ENCODE results near the gene HCRT.
"Not testable (repeated sequence)": the region's sequence is repeated elsewhere in the genome, so short reads cannot be mapped to it uniquely, and the experiment has no call there.

HCRT gene, protein sequence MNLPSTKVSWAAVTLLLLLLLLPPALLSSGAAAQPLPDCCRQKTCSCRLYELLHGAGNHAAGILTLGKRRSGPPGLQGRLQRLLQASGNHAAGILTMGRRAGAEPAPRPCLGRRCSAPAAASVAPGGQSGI

DNA sequence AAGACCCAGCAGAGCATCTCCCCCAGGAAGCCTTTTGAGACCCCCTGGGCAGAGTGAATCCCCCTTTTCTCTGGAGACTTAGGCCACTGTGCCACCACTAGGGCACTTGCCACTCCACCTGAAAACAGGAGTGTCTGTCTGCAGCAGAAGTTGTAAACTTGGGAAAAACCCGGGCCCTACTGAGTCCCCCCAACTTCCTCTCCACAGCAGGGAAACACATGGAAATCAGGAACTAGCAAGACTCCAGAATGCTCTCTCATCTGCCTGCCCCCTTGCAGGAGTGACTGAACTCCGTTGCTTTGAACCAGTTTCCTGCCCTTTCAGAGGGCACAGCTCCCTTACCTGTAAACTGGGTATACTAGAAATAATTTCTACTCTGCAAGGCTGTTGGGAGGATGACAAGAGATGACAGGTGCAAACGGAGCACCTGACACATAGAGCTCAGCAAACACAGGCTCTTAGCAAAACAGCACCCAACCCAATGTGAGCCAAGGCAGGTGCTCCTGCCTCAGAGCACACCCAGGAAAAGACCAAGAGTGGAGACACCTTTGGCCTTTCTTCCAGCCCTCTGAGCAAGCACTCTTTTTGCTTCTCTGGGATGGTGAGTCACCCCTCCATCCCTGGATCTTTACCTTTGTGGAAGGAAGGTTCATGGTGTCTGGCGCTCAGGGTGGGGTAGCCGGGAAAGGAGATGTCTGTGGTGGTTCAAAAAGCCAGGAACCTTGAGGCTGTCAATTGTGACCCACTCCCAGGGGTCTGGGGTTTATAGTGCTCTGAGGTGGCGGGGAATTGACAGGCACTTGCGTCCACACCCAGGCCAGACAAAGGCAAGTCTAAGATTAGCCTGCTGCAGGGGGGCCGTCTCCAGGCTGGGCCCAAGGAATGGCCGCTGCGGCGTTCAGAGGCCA is at the start of gene HCRT:
HCRT (minus strand) TSS at position 740 of the 908 bp plus-strand sequence; CDS start at position 653, 87 bp downstream.
- DNase-seq (ENCODE audit: low spot score): no peak

DNA sequence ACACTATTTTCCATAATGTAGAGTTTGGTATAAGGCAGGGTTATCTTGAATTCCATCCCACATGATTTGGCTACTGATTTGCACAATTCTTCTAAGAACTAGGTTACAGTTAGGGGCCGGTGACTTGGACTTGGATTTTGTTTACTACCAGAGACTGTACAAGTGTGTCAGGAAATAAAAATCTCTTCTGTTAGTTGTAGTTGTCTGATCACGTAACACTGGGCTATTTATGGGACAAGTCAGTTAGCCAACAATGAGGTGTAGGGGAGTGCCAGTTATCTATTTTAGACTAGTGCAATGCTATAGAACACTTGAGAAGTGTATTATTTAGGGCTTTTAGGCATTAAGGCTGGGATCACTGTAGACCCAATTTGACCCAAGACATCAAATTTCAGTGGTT is 48.7 kb upstream of the HCRT start:
- DNase-seq (ENCODE audit: low spot score): no peak

DNA sequence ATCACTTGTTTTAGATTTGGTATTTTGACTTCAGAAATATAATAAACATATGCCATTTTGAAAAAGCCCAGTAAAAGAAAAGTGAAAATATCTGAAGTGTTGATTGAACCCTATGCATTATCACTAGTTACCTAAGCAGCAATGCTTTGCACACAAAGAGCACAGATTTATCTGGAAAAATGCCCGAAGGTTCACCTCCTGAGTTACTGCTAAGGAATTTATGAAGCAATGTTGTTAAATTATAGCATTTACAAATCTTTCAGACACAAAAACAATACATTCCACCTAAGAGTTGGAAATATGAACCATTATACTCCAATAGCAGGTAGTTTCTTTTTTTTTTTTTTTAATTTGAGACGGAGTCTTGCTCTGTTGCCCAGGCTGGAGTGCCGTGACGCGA is 47.9 kb upstream of the HCRT start:
- no peak for DNase-seq (ENCODE audit: low spot score)

DNA sequence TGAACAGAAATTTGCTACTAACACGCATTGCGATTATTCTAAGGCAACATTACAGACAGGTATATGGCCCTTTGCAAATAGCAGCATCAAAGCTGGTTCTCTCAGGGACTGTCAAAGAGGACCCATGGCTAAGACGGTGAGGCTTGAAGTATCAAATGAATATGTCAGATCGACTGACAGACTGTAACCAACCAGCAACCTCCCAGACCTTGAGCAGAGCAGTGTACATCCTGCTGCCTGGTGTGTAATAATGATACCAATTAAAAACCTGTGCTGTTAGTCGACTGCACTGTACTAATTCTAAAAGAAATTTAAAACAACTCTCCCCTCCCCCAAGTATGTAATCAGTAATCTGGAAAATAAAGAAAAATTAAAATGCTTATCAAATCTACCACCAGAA is 45.0 kb upstream of the HCRT start:
- no peak for DNase-seq (ENCODE audit: low spot score)

DNA sequence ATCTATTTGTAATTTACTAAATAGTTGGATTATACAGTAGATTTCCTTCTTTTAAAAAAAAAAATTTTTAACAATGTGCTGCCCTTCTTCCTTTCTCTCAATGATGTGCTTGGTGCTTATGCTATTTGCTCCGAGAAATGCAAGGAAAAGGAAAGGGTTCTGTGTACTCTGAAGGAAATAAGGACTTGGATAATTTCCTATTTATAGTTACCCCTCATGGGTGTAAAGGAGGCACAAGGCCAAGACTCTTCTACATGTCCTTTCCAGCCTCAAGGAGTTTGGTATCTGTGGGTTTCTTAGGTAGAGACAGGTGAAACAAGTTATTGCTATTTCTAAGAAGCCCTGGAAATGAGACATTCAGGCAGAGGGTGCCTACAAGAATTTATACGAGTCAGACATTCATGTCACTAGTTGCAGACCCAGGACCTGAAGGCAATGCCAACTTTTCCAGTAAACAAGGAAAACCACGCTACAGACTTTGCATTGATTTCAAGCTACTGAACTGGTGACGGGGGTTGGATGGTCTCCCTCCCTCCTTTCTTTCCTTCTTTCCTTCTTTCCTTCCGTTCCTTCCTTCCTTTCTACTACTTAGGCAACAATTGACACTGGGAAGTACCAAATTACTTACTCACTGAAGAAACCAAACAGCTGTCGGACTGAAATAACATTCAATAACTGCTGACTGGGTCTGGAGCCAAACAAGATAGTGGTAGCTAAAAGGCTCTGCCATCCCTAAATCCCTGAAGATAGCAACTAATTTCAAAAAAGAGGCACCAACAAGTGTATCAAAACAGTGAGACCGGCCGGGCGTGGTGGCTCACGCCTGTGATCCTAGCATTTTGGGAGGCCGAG is 42.8 kb upstream of the HCRT start:
- DNase-seq (ENCODE audit: low spot score): no peak

DNA sequence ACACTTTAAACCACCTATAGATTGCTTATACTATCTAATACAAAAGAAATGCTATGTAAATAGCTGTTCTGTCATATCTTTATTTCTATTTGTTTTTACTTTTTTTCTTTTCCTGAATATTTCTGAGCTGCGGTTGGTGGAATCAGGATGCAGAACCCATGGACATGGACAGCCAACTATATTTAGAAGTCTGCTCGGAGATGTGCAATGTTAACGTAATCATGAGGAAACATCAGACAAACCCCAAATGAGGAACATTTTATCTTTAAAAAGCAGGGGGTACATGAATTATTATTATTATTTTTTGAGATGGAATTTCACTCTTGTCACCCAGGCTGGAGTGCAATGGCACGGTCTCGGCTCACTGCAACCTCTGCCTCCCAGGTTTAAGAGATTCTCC is 40.4 kb upstream of the HCRT start:
- DNase-seq (ENCODE audit: low spot score): no peak

DNA sequence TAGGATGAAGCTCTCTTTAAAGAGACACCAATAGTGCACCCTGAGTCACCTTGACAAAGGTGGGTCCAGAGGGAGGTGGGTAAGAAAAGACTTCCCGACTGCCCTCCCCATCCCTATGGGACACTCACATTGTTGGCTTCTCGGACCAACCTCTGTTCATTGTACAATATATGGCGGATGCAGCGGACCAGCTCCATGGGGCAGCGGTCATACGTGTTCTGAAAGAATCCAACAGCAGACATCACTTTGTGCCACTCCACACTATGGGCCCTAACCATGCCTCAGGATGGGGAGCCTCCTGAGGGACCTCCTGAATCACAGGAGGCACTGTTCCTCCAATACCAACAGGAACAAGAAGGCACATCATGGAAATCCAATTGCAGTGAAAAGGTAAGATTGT is 39.4 kb upstream of the HCRT start:
- DNase-seq (ENCODE audit: low spot score): no peak

DNA sequence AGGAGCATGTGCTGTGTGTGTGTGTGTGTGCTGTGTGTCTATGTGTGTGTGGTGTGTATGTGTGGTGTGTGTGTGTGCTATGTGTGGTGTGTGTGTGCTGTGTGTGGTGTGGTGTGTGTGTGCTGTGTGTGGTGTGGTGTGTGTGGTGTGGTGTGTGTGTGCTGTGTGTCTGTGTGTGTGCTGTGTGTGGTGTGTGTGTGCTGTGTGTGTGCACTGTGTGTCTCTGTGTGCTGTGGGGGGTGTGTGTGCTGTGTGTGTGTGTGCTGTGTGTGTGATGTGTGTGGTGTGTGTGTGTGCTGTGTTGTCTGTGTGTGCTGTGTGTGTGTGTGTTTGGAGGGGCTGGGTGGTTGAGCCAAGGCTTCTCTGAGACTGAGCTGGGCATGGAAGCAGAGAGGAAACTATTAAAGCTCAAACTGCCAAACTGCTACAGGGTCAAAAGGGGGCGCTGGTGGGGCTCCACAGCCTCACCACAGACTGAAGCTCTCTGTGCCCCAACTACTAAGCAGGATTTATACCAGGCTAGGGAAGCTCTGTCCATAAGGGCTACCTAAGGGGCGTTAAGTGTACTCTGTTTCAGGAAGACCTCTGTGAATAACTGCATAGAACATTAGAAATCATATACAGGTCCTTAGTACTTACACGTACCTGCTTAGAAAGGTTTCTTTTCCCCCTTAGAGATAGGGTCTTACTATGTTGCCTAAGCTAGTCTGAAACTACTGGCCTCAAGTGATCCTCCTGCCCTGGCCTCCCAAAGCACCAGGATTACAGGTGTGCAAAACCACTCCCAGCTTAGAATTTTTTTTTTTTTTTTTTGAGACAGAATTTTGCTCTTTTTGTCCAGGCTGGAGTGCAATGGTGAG is 36.9 kb upstream of the HCRT start:
- peak; percentile 87 for DNase-seq (ENCODE audit: low spot score)

DNA sequence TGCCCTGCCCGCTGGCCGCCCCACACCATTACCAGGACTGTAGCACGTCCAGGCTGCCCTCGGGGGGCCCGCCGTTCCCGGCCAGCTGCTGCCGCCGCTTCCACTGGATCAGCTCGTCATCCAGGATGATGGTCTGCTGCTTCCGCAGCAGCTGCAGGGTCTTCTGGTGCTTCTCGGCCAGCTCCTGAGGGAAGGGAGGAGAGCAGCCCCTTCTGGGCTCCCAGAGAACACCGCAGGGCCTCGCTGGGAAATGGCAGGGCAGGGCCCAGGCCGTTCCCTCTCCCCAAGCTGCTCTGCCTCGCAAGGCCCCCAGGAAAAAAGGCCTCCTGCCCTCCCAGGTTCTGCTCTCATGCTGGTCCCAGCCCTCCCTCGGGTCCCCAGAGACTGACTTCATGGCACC is 34.0 kb upstream of the HCRT start:
- DNase-seq (ENCODE audit: low spot score): not testable (repeated sequence)

DNA sequence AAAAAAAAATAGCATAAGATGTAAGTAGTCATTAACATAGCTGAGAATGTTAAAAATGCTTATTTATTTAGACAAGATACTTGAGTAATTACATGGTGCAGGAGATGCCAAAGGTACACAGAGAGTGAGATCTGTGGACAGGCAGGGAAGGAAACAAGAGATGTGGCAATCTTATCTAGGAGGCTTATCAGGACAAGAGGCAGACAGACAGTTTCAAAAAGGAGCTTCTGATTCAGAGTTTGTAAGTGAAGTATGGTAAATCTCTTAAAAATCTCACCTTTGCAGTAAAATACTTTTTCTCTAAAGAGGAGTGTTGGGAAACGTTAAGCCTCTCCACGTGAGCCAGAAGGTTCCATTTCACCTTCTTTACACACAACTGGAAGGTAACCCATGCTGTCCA is 28.9 kb upstream of the HCRT start:
- DNase-seq (ENCODE audit: low spot score): no peak

DNA sequence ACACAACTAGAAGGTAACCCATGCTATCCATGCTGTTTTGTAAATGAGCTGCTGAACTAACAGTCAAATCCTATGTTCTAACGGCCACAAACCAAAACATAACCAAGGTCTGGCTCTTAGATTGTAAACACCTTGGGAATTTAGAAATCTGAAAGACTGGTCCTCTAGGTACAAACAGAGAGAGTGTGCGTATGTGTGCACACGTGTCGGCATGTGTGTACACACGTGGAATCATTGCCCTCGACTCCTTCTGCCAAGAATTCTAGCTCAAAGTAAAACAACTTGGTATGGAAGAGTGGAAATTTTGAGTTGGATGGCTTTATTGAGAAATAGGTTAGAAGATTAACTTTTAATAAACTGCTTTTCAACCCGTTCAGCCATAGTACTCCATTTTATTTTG is 27.1 kb upstream of the HCRT start:
- no peak for DNase-seq (ENCODE audit: low spot score)

DNA sequence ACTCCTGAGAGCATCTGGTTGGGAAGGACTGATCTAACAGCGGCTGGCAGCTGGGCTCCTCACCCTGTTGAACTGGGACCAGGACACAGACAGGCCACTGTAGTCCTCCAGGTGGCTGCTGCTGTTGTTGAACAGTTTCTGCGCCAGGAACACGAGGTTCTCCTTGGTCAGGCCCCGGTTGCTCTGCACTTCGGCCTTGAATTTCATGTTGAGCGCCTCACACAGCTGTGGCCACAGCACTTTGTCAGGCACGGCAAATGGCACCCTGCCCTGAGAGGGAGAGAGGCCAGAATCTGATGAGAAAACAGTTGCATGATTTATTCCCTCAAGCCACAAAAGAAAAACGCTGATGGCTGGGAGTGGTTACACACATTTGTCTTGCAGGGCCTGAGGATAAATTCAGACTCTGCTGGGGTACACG is 26.7 kb upstream of the HCRT start:
- not testable (repeated sequence) for DNase-seq (ENCODE audit: low spot score)

DNA sequence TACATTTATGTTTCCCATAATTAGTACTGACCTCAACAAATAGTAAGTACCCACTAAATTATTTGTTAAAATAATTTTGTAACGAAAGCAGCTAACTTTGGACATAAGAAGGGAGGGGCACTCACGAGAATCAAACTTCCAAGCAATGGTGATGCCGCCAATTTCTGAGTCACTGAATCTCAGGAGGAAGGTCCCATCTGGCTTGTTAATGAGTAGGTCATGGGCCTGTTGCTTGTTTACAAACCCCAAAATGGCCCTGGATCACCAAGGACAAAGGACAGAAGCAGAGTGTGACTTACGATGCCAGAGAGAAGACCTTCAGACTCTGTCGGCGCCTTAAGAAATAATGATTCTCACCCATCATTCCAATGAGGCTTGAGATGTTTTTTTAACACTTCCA is 24.8 kb upstream of the HCRT start:
- DNase-seq (ENCODE audit: low spot score): no peak

DNA sequence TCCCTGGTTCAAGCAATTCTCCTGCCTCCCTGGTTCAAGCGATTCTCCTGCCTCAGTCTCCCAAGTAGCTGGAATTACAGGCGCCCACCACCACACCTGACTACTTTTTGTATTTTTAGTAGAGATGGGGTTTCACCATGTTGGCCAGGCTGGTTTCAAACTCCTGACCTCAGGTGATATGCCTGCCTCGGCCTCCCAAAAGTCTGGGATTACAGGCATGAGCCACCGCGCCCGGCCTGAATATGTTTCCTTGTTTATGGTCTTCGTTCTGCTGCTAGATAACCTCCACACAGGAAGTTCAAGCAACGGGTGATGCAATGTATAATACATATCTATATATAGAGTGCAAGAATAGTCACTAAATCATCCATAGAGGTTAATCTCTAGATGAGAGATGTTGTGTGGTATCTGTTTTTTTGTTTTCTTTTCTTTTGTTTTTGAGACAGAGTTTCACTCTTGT is 20.9 kb upstream of the HCRT start:
- not testable (repeated sequence) for DNase-seq (ENCODE audit: low spot score)

DNA sequence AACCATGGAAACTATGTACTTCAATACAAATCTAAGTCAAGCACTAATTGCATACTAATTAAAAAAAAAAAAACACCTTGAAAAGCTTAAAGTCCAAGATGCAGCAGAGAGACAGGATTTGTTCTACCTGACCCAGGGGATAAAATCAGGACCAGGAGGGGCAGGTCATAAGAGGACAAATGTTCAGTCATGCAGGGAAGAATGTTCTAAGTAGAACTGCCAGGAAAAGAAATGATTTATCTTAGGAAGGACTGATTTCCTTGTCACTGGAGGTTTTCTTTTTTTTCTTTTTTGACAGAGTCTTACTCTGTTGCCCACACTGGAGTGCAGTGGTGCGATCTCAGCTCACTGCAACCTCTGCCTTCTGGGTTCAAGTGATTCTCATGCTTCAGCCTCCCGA is 18.1 kb upstream of the HCRT start:
- no peak for DNase-seq (ENCODE audit: low spot score)

DNA sequence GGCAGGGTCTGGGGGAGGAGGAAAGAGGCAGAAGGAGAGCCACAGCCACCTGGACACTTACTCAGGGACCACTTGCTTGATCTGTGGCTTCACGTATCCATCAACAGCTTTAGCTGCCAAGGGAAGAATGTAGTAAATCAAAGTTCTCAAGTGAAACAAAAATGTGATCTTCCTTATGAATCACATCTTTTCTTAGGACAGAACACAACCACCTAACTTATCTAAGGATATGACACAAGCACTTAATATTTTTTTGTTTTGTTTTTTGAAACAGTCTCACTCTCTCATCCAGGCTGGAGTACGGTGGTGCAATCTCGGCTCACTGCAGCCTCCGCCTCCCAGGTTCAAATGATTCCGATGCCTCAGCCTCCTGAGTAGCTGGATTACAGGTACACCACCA is 17.4 kb upstream of the HCRT start:
- no peak for DNase-seq (ENCODE audit: low spot score)

DNA sequence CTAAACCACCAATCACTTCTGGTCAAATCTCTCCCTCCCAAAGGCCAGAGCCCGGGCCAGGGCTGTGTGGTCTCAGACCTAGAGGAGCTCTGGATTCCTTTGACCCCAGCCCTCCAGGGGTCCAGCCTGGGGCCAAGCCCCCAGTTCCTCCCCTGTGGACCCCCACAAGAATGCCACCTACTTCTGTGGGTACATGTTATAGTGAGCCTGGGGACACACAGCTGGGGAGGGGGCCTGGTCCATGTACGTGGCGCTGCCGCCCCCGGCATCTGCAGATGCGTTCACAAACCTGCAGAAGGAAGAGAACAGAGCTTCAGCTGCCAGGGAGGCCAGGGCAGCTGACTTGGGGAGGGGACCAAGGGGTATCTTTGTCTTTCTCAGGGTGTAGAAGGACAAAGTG is 16.9 kb upstream of the HCRT start:
- no peak for DNase-seq (ENCODE audit: low spot score)

DNA sequence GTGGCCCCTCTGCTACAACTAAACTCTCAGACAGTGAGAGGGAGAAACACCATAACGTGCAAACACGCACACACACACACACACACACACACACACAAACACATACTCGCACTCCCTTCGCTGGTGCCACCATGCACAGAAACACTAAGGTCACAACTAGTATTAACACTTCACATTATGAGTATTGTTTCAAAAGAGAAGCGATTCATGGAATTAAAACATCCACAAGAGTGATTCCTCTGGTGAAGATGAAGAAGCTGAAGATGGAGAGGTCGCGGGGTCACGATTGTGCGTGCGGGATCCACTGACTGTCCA is 16.2 kb upstream of the HCRT start:
- DNase-seq (ENCODE audit: low spot score): no peak

DNA sequence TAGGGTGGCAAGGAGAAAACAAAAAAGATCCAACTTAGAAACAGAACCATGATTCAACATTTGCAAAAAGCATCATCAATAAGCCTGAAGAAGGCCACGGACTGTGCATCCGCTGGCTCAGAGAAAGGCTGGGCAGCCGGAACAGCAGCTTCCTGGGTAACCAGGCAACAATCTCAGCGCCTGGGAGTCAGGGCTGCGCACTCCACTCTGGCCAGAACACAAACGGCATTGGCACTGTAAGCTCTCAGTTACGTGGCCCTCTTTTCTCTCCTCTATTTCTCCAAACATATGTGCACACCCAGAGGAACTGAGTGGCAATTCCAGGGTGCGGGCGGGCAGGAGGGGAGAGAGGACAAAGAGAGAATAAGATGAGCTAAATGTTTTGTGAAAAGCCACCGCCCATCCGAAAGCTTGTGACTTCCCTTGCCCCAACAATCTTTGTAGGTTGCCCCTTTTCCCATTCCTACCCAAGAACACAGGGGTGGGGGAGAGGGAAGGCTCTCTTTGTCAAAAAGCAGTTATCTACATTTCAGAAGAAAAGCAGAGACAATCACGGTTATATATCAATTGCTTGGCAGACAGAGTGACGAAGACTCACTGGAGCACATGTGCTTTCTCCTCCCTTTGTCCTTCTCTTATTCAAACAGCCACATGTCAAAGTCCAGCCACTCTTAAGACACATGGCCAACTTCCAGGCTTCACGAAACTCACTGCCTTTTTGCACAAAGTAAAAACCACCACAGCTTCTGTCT is 15.6 kb upstream of the HCRT start:
- no peak for DNase-seq (ENCODE audit: low spot score)

DNA sequence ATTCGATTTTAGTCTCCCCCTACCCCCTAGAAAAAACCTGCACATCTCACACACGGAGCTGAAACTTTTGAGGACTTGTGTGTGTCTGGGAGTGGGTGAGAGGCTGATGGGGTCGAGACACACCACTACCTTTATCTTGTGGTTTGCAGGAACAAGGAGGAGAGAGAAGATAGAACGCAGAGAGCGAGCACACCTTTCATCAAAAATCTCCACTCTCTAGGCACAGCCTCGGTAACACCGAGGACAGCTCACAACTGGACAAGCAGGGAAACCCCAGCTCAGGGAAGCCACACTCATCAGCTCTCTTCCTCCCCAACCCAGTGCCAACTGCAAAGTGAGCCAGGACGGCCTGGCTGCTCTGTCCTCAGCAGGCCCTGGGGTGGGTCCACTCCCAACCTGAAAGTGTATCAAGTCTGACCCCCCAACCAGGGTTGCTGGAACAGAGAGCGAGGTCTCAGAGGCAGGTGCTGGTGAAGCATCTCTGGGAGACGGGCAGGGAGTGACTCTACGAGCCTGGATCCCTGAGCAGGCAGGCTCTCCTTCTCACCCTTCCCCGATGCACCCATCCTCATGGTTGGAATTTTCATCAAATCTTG is 14.3 kb upstream of the HCRT start:
- DNase-seq (ENCODE audit: low spot score): no peak

DNA sequence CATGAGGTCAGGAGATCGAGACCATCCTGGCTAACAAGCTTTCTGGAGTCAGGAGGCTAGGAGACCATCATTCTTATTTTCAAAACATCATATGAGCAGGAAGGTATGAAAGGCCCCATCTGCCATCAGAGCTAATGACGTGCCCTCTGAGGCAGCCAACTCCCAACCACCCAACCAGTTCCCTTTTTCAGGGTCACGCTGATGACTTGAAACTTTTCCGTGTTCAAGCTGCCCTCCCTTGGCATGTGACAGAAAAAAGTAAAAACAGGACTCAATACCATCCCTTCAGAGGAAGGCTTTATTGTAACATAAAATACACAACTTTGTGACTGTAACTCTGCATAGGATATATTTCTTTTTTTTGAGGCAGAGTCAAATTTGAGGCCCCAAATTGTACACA is 13.6 kb upstream of the HCRT start:
- DNase-seq (ENCODE audit: low spot score): no peak
